Measurements from ENCODE around the gene PCDHGA5. TPM values are rescaled to one million over a fixed set of nuclear protein-coding genes. Genes with fewer than 3 reads are reported as not detected.
A peak's percentile ranks its signal among the peaks of the same experiment; 100 is the strongest.

PCDHGA5 gene
- total RNA-seq, 4 donors from 2014 or later: 0.38 to 2.3 (median 1.8) TPM

DNA sequence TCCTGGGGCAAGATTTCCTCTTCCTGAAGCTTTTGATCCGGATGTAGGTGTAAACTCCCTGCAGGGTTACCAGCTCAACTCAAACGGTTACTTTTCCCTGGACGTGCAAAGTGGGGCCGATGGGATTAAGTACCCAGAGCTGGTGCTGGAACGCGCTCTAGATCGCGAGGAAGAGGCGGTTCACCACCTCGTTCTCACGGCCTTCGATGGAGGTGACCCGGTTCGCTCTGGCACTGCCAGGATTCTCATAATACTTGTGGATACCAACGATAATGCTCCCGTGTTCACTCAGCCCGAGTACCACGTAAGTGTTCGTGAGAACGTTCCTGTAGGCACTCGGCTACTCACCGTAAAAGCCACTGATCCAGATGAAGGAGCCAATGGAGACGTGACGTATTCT is 8.3 kb upstream of the PCDHGA5 start:
- Histone ChIP-seq H3K27me3 (peaks cover 0 to 43% (median 0%) of the 10 kb centered on the region in 4 donors), H3K4me3 (peak overlapping the region in 2 of 4 donors; percentile 26 to 47), H3K4me1 (no peaks in the 10 kb centered on the region), H3K27ac (no peak overlapping the region), H3K36me3 (no peaks in the 10 kb centered on the region), H3K9me3 (peaks cover 5 to 98% (median 76%) of the 10 kb centered on the region in 3 donors)
- WGBS, 2 donors: 73 to 75% methylated on average over 20 to 24 of the region's 24 CpGs
- no peak for TF ChIP-seq POLR2A (IDR thresholded peaks at IDR 0.05)
- TF ChIP-seq, protein P1, sequence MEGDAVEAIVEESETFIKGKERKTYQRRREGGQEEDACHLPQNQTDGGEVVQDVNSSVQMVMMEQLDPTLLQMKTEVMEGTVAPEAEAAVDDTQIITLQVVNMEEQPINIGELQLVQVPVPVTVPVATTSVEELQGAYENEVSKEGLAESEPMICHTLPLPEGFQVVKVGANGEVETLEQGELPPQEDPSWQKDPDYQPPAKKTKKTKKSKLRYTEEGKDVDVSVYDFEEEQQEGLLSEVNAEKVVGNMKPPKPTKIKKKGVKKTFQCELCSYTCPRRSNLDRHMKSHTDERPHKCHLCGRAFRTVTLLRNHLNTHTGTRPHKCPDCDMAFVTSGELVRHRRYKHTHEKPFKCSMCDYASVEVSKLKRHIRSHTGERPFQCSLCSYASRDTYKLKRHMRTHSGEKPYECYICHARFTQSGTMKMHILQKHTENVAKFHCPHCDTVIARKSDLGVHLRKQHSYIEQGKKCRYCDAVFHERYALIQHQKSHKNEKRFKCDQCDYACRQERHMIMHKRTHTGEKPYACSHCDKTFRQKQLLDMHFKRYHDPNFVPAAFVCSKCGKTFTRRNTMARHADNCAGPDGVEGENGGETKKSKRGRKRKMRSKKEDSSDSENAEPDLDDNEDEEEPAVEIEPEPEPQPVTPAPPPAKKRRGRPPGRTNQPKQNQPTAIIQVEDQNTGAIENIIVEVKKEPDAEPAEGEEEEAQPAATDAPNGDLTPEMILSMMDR (IDR thresholded peaks at IDR 0.05): no peak
- DNase-seq: no peak
- intact Hi-C loops (cut with DNase I): no loop called here

DNA sequence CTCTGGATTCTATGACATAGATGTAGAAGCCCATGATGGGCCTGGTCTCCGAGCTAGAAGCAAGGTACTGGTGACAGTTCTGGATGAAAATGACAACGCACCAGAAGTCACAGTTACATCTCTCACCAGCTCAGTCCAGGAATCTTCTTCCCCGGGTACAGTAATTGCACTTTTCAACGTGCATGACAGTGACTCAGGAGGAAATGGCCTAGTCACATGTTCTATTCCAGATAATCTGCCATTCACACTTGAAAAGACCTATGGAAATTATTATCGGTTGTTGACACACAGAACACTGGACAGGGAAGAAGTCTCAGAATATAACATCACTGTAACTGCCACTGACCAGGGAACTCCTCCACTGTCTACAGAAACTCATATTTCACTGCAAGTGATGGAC is 7.8 kb upstream of the PCDHGA5 start:
- Histone ChIP-seq H3K36me3 (no peaks in the 10 kb centered on the region), H3K27ac (no peak overlapping the region), H3K4me3 (no peak overlapping the region), H3K27me3 (peaks cover 0 to 43% (median 0%) of the 10 kb centered on the region in 4 donors), H3K9me3 (peaks cover 5 to 98% (median 76%) of the 10 kb centered on the region in 3 donors), H3K4me1 (no peaks in the 10 kb centered on the region)
- intact Hi-C loops (cut with DNase I): no loop called here
- TF ChIP-seq, protein P1 (IDR thresholded peaks at IDR 0.05): no peak
- WGBS, 2 donors: 67 to 69% methylated on average over 4 to 5 of the region's 5 CpGs
- no peak for DNase-seq

DNA sequence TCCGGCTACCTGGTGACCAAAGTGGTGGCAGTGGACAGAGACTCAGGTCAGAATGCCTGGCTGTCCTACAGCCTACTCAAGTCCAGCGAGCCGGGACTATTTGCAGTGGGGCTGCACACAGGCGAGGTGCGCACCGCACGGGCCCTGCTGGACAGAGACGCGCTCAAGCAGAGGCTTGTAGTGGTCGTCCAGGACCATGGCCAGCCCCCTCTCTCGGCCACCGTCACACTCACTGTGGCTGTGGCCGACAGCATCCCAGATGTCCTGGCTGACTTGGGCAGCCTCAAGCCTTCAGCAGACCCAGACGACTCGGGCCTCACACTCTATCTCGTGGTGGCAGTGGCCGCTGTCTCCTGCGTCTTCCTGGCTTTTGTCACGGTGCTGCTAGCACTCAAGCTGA is 7.0 kb upstream of the PCDHGA5 start:
- TF ChIP-seq POLR2A (IDR thresholded peaks at IDR 0.05): no peak
- TF ChIP-seq, protein P1 (IDR thresholded peaks at IDR 0.05): no peak
- DNase-seq: no peak
- peaks cover 5 to 98% (median 76%) of the 10 kb centered on the region in 3 donors for H3K9me3 ChIP-seq
- no peak overlapping the region for H3K27ac ChIP-seq
- intact Hi-C loops (cut with DNase I): no loop called here
- 65% methylated on average over 12 of the region's 19 CpGs; no CpG with 5 or more reads in 1 of the 2 donors for WGBS, 2 donors
- H3K27me3 ChIP-seq: peaks cover 0 to 43% (median 0%) of the 10 kb centered on the region in 4 donors
- H3K4me1 ChIP-seq: no peaks in the 10 kb centered on the region
- no peaks in the 10 kb centered on the region for H3K36me3 ChIP-seq
- H3K4me3 ChIP-seq: peak overlapping the region in 1 of 4 donors; percentile 16

DNA sequence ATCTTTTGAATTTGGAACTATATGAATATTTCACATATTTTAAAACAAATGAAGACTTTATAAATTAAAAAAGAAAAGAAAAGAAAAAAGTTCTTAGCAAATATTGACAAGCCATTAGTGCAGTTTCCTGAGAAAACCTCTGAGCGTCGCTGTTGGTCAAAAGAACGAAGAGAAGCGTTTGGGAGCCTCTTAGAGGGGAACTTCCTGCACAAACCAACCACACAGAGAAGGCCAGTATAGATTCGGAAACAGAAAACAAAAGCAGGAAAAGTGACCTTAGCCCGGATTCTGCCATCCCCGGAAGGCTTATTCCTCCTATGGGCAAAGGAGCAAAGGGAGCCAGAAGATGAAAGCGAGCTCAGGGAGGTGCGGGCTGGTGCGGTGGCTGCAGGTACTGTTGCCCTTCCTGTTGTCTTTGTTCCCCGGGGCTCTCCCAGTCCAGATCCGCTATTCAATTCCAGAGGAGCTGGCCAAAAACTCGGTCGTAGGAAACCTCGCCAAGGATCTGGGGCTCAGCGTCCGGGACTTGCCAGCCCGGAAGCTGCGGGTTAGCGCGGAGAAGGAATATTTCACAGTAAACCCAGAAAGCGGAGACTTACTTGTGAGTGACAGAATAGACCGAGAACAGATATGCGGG is 4.1 kb upstream of the PCDHGA5 start, which contains the start of gene PCDHGB2:
Gene PCDHGB2 (plus strand): TSS at position 205 of the 637 bp plus-strand sequence. CDS start 142 bp downstream, at position 347.
- intact Hi-C loops (cut with DNase I): no loop called here
- TF ChIP-seq, protein P1 (IDR thresholded peaks at IDR 0.05): peak in 1 of 6 experiments; percentile 19
- no peak for TF ChIP-seq POLR2A (IDR thresholded peaks at IDR 0.05)
- no peak for DNase-seq
- H3K4me1 ChIP-seq: no peaks in the 10 kb centered on the region
- H3K36me3 ChIP-seq: no peaks in the 10 kb centered on the region
- no peak within 1 kb of the TSS for H3K27ac ChIP-seq
- WGBS, 2 donors: 28 to 29% methylated on average over 20 to 21 of the region's 24 CpGs
- peaks cover 5 to 100% (median 82%) of the 10 kb centered on the region in 3 donors for H3K9me3 ChIP-seq
- peaks cover 0 to 62% (median 0%) of the 10 kb centered on the region in 4 donors for H3K27me3 ChIP-seq
- peak within 1 kb of the TSS in 3 of 4 donors; percentile 23 to 52 (median 31) for H3K4me3 ChIP-seq

DNA sequence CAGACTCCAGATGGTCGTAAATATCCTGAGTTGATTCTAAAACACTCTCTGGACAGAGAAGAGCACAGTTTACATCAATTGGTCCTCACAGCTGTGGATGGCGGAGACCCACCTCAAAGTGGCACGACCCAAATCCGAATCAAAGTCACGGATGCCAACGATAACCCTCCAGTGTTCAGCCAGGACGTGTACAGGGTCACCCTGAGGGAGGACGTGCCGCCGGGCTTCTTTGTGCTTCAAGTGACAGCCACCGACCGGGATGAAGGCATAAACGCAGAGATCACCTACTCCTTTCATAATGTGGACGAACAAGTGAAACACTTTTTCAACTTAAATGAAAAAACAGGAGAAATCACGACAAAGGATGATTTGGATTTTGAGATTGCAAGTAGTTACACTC is 3.3 kb upstream of the PCDHGA5 start:
- intact Hi-C loops (cut with DNase I): no loop called here
- Histone ChIP-seq H3K36me3 (no peaks in the 10 kb centered on the region), H3K27me3 (peaks cover 0 to 66% (median 0%) of the 10 kb centered on the region in 4 donors), H3K4me1 (no peaks in the 10 kb centered on the region), H3K27ac (no peak overlapping the region), H3K9me3 (peaks cover 5 to 100% (median 82%) of the 10 kb centered on the region in 3 donors), H3K4me3 (peak overlapping the region in 1 of 4 donors; percentile 52)
- no peak for TF ChIP-seq POLR2A (IDR thresholded peaks at IDR 0.05)
- TF ChIP-seq, protein P1 (IDR thresholded peaks at IDR 0.05): no peak
- no peak for DNase-seq
- WGBS, 2 donors: 55 to 61% methylated on average over 15 of the region's 15 CpGs
